RWPE2 (cell line): ENCODE measurements around the gene PDE11A.
"Not testable (repeated sequence)": the region's sequence is repeated elsewhere in the genome, so short reads cannot be mapped to it uniquely, and the experiment has no call there.

Source experiments
- ATAC-seq: fragments of 200-7000 bp; cut with Tn5 transposase; 3 replicates; pipeline ENCODE4 v1.9.1; 2021; ENCODE audit warnings: low read depth
- DNase-seq: peaks from one replicate; pipeline ENCODE4 v3.0.0-alpha.2; 2020; ENCODE audit warnings: low spot score
- H3K27ac ChIP-seq: fragments of 450-650 bp; 2 replicates; pipeline ENCODE4 v1.5.1; 2017; ENCODE audit warnings: mild to moderate bottlenecking; ENCODE audit not compliant: poor library complexity, severe bottlenecking
- H3K27me3 ChIP-seq: fragments of 250-450 bp; sonication (Bioruptor Pico); 2 replicates; pipeline ENCODE4 v1.5.1; 2021; ENCODE audit warnings: mild to moderate bottlenecking, moderate library complexity; ENCODE audit not compliant: insufficient read depth, poor library complexity, severe bottlenecking
- H3K36me3 ChIP-seq: fragments of 250-450 bp; sonication (Bioruptor Pico); 2 replicates; pipeline ENCODE4 v1.5.1; 2020; ENCODE audit warnings: low read depth, mild to moderate bottlenecking, moderate library complexity
- H3K4me1 ChIP-seq: fragments of 250-450 bp; sonication (Bioruptor Pico); 2 replicates; pipeline ENCODE4 v1.5.1; 2021; ENCODE audit warnings: mild to moderate bottlenecking, moderate library complexity; ENCODE audit not compliant: insufficient read depth, poor library complexity, severe bottlenecking
- H3K4me3 ChIP-seq: fragments of 250-450 bp; sonication (Bioruptor Pico); 2 replicates; pipeline ENCODE4 v1.5.1; 2021; ENCODE audit warnings: mild to moderate bottlenecking, moderate library complexity; ENCODE audit not compliant: severe bottlenecking
- H3K9me3 ChIP-seq: fragments of 250-450 bp; sonication (Bioruptor Pico); 2 replicates; pipeline ENCODE4 v1.5.1; 2021; ENCODE audit warnings: mild to moderate bottlenecking, moderate library complexity; ENCODE audit not compliant: severe bottlenecking
- TF ChIP-seq, protein P1 (sequence below): fragments of 450-650 bp; IDR thresholded peaks from one replicate; pipeline ENCODE4 v1.5.1; 2017; ENCODE audit warnings: mild to moderate bottlenecking, moderate library complexity; ENCODE audit not compliant: poor library complexity, severe bottlenecking

The PDE11A gene

GRCh38 chr2:177972782-177973181 is 99.8 kb downstream of the PDE11A start:
- H3K4me3 ChIP-seq, result no peak overlapping the region
- H3K4me1 ChIP-seq, result no peaks in the 10 kb centered on the region
- ATAC-seq, result no peak
- no peaks in the 10 kb centered on the region for H3K27me3 ChIP-seq
- no peak for DNase-seq
- H3K36me3 ChIP-seq, result no peaks in the 10 kb centered on the region
- H3K9me3 ChIP-seq, result no peaks in the 10 kb centered on the region
- H3K27ac ChIP-seq, result no peak overlapping the region
- TF ChIP-seq, protein P1, sequence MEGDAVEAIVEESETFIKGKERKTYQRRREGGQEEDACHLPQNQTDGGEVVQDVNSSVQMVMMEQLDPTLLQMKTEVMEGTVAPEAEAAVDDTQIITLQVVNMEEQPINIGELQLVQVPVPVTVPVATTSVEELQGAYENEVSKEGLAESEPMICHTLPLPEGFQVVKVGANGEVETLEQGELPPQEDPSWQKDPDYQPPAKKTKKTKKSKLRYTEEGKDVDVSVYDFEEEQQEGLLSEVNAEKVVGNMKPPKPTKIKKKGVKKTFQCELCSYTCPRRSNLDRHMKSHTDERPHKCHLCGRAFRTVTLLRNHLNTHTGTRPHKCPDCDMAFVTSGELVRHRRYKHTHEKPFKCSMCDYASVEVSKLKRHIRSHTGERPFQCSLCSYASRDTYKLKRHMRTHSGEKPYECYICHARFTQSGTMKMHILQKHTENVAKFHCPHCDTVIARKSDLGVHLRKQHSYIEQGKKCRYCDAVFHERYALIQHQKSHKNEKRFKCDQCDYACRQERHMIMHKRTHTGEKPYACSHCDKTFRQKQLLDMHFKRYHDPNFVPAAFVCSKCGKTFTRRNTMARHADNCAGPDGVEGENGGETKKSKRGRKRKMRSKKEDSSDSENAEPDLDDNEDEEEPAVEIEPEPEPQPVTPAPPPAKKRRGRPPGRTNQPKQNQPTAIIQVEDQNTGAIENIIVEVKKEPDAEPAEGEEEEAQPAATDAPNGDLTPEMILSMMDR, result no peak

GRCh38 chr2:177972123-177972522 is 100.5 kb downstream of the PDE11A start:
- TF ChIP-seq, protein P1, result no peak
- Histone ChIP-seq H3K4me3 (no peak overlapping the region), H3K27ac (no peak overlapping the region), H3K4me1 (no peaks in the 10 kb centered on the region), H3K36me3 (no peaks in the 10 kb centered on the region), H3K27me3 (no peaks in the 10 kb centered on the region), H3K9me3 (no peaks in the 10 kb centered on the region)
- no peak for ATAC-seq
- no peak for DNase-seq

- no peaks in the 10 kb centered on the region for H3K27me3 ChIP-seq
- no peak for ATAC-seq
- H3K36me3 ChIP-seq, result no peaks in the 10 kb centered on the region
- H3K4me1 ChIP-seq, result no peaks in the 10 kb centered on the region
- no peak overlapping the region for H3K4me3 ChIP-seq
- TF ChIP-seq, protein P1, result no peak
- no peaks in the 10 kb centered on the region for H3K9me3 ChIP-seq
- DNase-seq, result no peak
- H3K27ac ChIP-seq, result no peak overlapping the region
Observed at GRCh38 chr2:177970670-177971454, 101.7 kb downstream of the PDE11A start.

GRCh38 chr2:177964892-177965291 is 107.7 kb downstream of the PDE11A start:
- no peak for ATAC-seq
- Histone ChIP-seq H3K27me3 (no peaks in the 10 kb centered on the region), H3K36me3 (no peaks in the 10 kb centered on the region), H3K27ac (no peak overlapping the region), H3K9me3 (no peaks in the 10 kb centered on the region), H3K4me1 (no peaks in the 10 kb centered on the region), H3K4me3 (no peak overlapping the region)
- no peak for DNase-seq
- TF ChIP-seq, protein P1, result no peak

DNA sequence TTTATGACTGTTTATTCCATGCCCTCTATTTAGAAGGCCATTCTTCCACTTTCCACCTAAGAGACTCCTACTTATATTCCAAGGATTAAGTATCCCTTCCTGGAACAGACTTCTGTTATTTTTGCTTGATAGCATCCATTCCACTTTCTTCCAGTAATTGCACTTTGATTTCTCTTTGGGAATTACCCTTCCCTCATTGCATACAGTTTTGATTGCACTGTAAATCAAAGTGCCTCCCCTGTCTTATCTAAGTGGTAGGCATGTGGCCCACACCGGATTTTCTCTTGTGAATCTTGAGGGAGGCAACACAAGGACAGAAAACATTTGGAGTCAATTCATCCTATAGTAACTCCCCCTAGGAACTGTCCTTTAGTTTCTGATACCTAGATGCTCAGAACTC is 120.4 kb downstream of the PDE11A start:
- no peaks in the 10 kb centered on the region for H3K9me3 ChIP-seq
- ATAC-seq (no peak), DNase-seq (no peak)
- no peak overlapping the region for H3K4me3 ChIP-seq
- H3K4me1 ChIP-seq, result no peaks in the 10 kb centered on the region
- TF ChIP-seq, protein P1, result no peak
- H3K27me3 ChIP-seq, result no peaks in the 10 kb centered on the region
- H3K27ac ChIP-seq, result no peak overlapping the region
- H3K36me3 ChIP-seq, result no peaks in the 10 kb centered on the region

GRCh38 chr2:177947598-177947997 is 125.0 kb downstream of the PDE11A start:
- not testable (repeated sequence) for H3K27me3 ChIP-seq, ATAC-seq, H3K4me1 ChIP-seq, H3K9me3 ChIP-seq, DNase-seq, H3K27ac ChIP-seq, H3K4me3 ChIP-seq, H3K36me3 ChIP-seq

GRCh38 chr2:177944530-177944929 is 128.0 kb downstream of the PDE11A start:
- not testable (repeated sequence) for H3K9me3 ChIP-seq, H3K36me3 ChIP-seq, ATAC-seq, H3K4me3 ChIP-seq, H3K27me3 ChIP-seq, H3K27ac ChIP-seq, DNase-seq, H3K4me1 ChIP-seq
